Stimulated activated CD4-positive, alpha-beta T cell treated with anti-CD3 and anti-CD28 coated beads, TNF-alpha, amount 100 ng/mL, for 4 hours (primary cell): ENCODE data around the gene DRAM1.

Experiments used
- DNase-seq, 3 experiments: peaks; one replicate each; pipeline ENCODE4 v3.0.0-alpha.2; 2020; ENCODE audit warnings: low read depth in 3 of 3

Gene DRAM1

GRCh38 chr12:101941306-101942249 is 64.2 kb downstream of the DRAM1 start:
- no peak for DNase-seq

GRCh38 chr12:101942250-101942605 is 64.8 kb downstream of the DRAM1 start:
- no peak for DNase-seq

- no peak for DNase-seq
These were observed 68.2 kb downstream of the DRAM1 start for GRCh38 chr12:101945369-101946232.

- no peak for DNase-seq
These were observed 68.8 kb downstream of the DRAM1 start for GRCh38 chr12:101946233-101946611.

GRCh38 chr12:101947316-101947715 is 69.9 kb downstream of the DRAM1 start:
- DNase-seq = no peak

- no peak for DNase-seq
These were observed 71.0 kb downstream of the DRAM1 start for GRCh38 chr12:101948365-101948764.

GRCh38 chr12:101951002-101951670 is 73.8 kb downstream of the DRAM1 start:
- DNase-seq = no peak

GRCh38 chr12:101954113-101954512 is 76.7 kb downstream of the DRAM1 start:
- DNase-seq = no peak

GRCh38 chr12:101954676-101955075 is 77.3 kb downstream of the DRAM1 start:
- DNase-seq = no peak

GRCh38 chr12:101957252-101957959 is 80.0 kb downstream of the DRAM1 start:
- DNase-seq = no peak

GRCh38 chr12:101959607-101960006 is 82.2 kb downstream of the DRAM1 start:
- DNase-seq = no peak

- DNase-seq = no peak
These were observed 85.1 kb downstream of the DRAM1 start for GRCh38 chr12:101962486-101962885.

- DNase-seq = no peak
These were observed 86.3 kb downstream of the DRAM1 start for GRCh38 chr12:101963697-101964096.

- no peak for DNase-seq
These were observed 89.1 kb downstream of the DRAM1 start for GRCh38 chr12:101966496-101966895.

GRCh38 chr12:101967506-101967905 is 90.1 kb downstream of the DRAM1 start:
- DNase-seq = no peak

GRCh38 chr12:101968770-101969169 is 91.4 kb downstream of the DRAM1 start:
- no peak for DNase-seq
